GM21423 (cell line): ENCODE data around the gene FMNL3.
"Not testable (repeated sequence)": the region's sequence is repeated elsewhere in the genome, so short reads cannot be mapped to it uniquely, and the experiment has no call there.

Source experiments
- ATAC-seq: cut with Tn5 transposase; IDR thresholded peaks from one replicate; pipeline ENCODE4 v1.9.1; 2021; ENCODE audit warnings: mild to moderate bottlenecking, moderate library complexity; ENCODE audit not compliant: unreplicated experiment

FMNL3 gene

GRCh38 chr12:49632986-49633702 lies 74.1 kb downstream of the FMNL3 start:
- ATAC-seq = no peak

GRCh38 chr12:49632401-49632800 lies 74.8 kb downstream of the FMNL3 start:
- ATAC-seq = no peak

GRCh38 chr12:49631336-49631907 lies 75.8 kb downstream of the FMNL3 start:
- ATAC-seq = no peak

GRCh38 chr12:49627752-49628360 lies 79.3 kb downstream of the FMNL3 start:
- ATAC-seq = no peak

- ATAC-seq = no peak
Measured at GRCh38 chr12:49626836-49627235, 80.4 kb downstream of the FMNL3 start.

GRCh38 chr12:49626169-49626835 lies 80.9 kb downstream of the FMNL3 start:
- no peak for ATAC-seq

GRCh38 chr12:49624921-49625577 lies 82.2 kb downstream of the FMNL3 start:
- no peak for ATAC-seq

GRCh38 chr12:49623142-49623904 lies 83.9 kb downstream of the FMNL3 start, which contains the start of gene PRPF40B:
PRPF40B (plus strand) TSS chr12:49623561; CDS start chr12:49623591, 30 bp downstream.
- ATAC-seq = peak; percentile 74

GRCh38 chr12:49622501-49623141 lies 84.6 kb downstream of the FMNL3 start:
- peak; percentile 27 for ATAC-seq

- ATAC-seq = no peak
Measured at GRCh38 chr12:49621651-49622500, 85.3 kb downstream of the FMNL3 start.

- no peak for ATAC-seq
Measured at GRCh38 chr12:49619286-49619685, 87.9 kb downstream of the FMNL3 start.

- no peak for ATAC-seq
Measured at GRCh38 chr12:49618576-49618975, 88.6 kb downstream of the FMNL3 start.

- no peak for ATAC-seq
Measured at GRCh38 chr12:49616533-49617219, 90.5 kb downstream of the FMNL3 start.

GRCh38 chr12:49615725-49616124 lies 91.5 kb downstream of the FMNL3 start:
- no peak for ATAC-seq

GRCh38 chr12:49612210-49612609 lies 95.0 kb downstream of the FMNL3 start:
- no peak for ATAC-seq

GRCh38 chr12:49610785-49611184 lies 96.4 kb downstream of the FMNL3 start:
- not testable (repeated sequence) for ATAC-seq

GRCh38 chr12:49609875-49610154 lies 97.4 kb downstream of the FMNL3 start:
- no peak for ATAC-seq

- ATAC-seq = no peak
Measured at GRCh38 chr12:49609059-49609874, 97.9 kb downstream of the FMNL3 start.
